GM19351 (cell line): ENCODE measurements around the gene ARHGAP29.

Source experiments
- ATAC-seq: cut with Tn5 transposase; IDR thresholded peaks from one replicate; pipeline ENCODE4 v1.9.1; 2021; ENCODE audit warnings: mild to moderate bottlenecking, moderate library complexity; ENCODE audit not compliant: unreplicated experiment

Gene ARHGAP29

GRCh38 chr1:94236630-94237290 lies 624 bp downstream of the ARHGAP29 start:
- ATAC-seq, result peak; percentile 16

GRCh38 chr1:94236013-94236491 lies 1.3 kb downstream of the ARHGAP29 start:
- ATAC-seq, result no peak

GRCh38 chr1:94235189-94236012 lies 2.0 kb downstream of the ARHGAP29 start:
- no peak for ATAC-seq

GRCh38 chr1:94234615-94235014 lies 2.8 kb downstream of the ARHGAP29 start:
- no peak for ATAC-seq

- ATAC-seq, result no peak
These were observed 5.6 kb downstream of the ARHGAP29 start for GRCh38 chr1:94231746-94232145.

- ATAC-seq, result no peak
These were observed 6.5 kb downstream of the ARHGAP29 start for GRCh38 chr1:94230920-94231319.

- no peak for ATAC-seq
These were observed 8.6 kb downstream of the ARHGAP29 start for GRCh38 chr1:94228640-94229375.

- ATAC-seq, result no peak
These were observed 9.8 kb downstream of the ARHGAP29 start for GRCh38 chr1:94227624-94228023.

GRCh38 chr1:94225845-94226244 lies 11.5 kb downstream of the ARHGAP29 start:
- no peak for ATAC-seq

GRCh38 chr1:94218332-94218731 lies 19.1 kb downstream of the ARHGAP29 start:
- no peak for ATAC-seq

GRCh38 chr1:94215955-94216354 lies 21.4 kb downstream of the ARHGAP29 start:
- ATAC-seq, result no peak

GRCh38 chr1:94209982-94210381 lies 27.4 kb downstream of the ARHGAP29 start:
- no peak for ATAC-seq

GRCh38 chr1:94209425-94209824 lies 28.0 kb downstream of the ARHGAP29 start:
- ATAC-seq, result no peak

GRCh38 chr1:94207695-94208094 lies 29.7 kb downstream of the ARHGAP29 start:
- no peak for ATAC-seq

- no peak for ATAC-seq
These were observed 31.7 kb downstream of the ARHGAP29 start for GRCh38 chr1:94205639-94206038.

- no peak for ATAC-seq
These were observed 35.1 kb downstream of the ARHGAP29 start for GRCh38 chr1:94202241-94202640.

- ATAC-seq, result no peak
These were observed 38.0 kb downstream of the ARHGAP29 start for GRCh38 chr1:94199398-94199797.

- ATAC-seq, result no peak
These were observed 43.1 kb downstream of the ARHGAP29 start for GRCh38 chr1:94194079-94194865.

- no peak for ATAC-seq
These were observed 44.3 kb downstream of the ARHGAP29 start for GRCh38 chr1:94193128-94193527.

- no peak for ATAC-seq
These were observed 46.2 kb downstream of the ARHGAP29 start for GRCh38 chr1:94191216-94191615.

- no peak for ATAC-seq
These were observed 50.4 kb downstream of the ARHGAP29 start for GRCh38 chr1:94186946-94187345.
